NCI-H146 treated with DMSO at 0.1 percent for 48 hours (cell line): ENCODE results near the gene ZNF367.

ENCODE experiments used
- DNase-seq: peaks from one replicate; lab custom pipeline; 2025; ENCODE audit not compliant: unreplicated experiment; lab: John Stamatoyannopoulos, UW

ZNF367 gene

DNA sequence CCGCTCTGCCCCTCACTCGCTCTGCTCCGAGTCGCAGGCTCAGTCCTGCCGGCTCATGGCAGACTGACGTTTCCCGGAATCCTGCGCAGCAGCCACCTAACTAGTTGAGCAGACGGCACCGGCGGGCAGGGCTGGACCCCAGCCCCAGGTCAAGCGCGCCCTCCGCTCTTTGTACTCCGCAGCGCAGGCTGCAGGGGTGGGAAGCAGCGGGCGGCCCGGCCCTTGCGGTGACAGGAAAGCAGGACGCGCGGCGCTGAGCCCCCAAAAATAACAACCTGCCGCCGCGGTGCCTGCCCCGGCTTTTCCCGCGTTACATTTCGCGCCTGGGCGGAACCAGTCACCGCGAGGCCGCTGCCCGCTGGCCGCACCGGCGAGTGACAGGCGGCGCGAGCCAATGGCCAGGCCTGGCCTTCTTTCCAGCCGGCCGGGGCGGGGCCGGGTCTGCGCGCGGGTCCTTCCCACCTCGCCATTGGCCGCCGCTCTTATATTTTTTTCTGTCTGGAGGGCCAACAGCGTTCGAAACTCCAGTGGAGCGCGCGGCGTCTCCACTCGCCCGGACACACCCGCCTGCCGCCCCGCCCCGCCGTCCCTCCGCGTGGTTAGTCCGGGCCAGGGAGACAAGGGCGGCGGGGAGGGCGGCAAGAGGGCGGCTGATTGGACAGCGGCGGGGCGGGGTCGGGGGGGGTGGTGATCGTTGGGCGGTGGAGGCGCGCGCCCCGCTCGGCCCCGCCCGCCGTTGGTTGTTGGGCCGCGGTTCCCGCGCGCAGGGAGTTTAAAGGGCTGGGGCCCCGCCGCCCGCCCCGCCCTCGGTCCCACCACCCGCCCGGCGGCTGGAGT, at the start of gene ZNF367:
Gene ZNF367, minus strand, starts transcription at position 288 of the 837 bp plus-strand sequence. CDS start 338 bp downstream, outside the sequence.
- peak; percentile 84 for DNase-seq

DNA sequence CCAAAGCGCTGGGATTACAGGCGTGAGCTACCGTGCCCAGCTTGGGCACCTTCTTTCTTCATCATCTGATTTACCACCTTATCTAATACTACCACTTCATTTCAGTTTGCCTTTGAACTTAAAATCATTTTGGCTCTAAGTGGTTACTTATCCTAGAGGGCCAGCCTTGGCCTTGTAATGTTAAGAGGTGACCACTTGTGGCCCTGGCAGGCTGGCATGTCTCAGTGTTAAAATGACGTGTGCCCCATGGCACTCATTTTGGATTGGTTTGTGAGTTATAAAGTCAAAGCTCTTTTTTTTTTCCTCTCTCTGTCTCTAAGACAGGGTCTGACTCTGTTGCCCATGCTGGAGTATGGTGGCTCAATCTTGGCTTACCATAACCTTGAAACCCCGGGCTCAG, 49.6 kb upstream of the ZNF367 start:
- DNase-seq = no peak

DNA sequence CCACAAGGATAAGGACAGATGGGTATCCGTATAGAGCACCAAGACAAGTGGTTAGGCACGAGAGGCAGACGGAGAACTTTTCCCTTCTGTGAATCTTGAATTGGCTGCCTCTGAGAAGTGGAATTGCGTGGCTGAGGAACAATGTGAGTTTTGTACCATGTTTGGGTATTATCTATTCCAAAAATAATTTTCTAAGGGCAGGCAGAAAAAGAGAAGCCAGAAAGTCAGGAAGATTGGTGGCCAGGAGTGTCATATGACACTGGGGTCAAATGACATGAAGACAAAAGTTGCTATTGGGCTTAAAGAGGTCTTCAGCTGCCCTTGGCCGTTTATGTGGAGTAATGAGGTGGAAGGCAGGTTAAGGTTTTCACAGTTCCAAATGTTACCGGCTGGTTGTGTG, 46.3 kb upstream of the ZNF367 start:
- no peak for DNase-seq

DNA sequence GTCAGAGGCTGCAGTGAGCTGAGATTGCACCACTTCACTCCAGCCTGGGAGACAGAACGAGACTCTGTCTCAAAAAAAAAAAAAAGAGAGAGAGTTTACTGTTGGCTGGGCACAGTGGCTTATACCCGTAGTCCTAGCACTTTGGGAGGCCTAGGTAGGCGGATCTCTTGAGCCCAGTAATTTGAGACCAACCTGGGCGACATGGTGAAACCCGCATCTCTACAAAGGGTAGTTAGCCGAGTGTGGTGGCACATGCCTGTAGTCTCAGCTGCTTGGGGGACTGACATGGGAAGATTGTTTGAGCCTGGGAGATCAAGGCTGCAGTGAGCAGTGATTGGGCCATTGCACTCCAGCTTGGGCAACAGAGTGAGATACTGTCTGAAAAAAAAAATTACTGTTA, 44.4 kb upstream of the ZNF367 start:
- DNase-seq = no peak

DNA sequence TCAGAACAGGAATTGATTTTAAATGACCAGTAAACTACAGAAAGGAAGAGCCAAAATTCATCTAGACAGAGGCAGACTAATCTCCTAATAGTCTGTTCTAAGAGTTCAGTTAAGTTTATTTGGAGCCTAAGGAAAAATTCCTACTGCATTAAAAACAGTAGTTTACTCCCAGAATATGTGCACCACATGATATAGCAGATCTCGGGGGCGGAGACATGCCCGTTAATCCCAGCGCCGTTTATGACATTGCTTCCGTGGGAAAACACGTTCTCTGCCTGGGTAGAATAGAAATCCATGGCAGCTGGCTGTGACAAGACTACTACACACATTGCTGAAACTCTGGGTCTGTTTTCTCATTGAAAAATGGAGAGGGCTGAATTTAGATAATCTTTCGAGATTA, 43.2 kb upstream of the ZNF367 start:
- DNase-seq = no peak

DNA sequence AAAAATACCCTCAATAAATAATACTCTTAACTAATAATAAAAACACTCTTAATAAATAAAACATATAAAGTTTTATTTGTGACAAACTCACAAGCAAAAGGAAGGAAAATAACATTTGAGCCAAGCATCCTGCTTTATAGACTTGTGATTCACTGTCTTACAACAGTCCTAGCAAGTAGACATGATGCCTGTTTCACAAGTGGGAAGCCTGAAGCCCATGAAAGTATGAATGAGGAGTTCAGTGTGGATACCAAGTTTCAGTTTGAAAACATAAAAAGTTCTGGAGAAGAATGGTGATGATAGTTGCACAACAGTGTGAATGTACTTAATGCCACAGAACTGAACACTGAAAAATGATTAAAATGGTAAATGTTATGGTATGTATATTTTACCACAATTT, 42.7 kb upstream of the ZNF367 start:
- DNase-seq = no peak

DNA sequence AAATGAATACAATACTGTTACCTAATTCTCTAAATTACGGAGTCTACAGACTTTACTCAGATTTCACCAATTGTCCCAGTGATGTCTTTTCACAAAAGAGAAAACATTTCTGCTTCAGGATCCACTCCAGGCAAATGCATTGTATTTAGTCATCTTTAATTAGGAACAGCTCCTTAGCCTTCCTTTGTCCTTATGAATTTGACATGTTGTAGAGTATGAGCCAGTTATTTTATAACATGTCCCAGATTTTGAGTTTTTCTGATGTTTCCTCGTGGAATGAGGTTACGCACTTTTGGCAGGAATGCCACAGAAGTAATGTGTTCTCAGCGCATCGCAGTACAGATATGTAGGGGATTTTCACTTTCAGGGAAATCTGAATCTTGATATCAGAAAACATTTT, 42.3 kb upstream of the ZNF367 start:
- DNase-seq = no peak

DNA sequence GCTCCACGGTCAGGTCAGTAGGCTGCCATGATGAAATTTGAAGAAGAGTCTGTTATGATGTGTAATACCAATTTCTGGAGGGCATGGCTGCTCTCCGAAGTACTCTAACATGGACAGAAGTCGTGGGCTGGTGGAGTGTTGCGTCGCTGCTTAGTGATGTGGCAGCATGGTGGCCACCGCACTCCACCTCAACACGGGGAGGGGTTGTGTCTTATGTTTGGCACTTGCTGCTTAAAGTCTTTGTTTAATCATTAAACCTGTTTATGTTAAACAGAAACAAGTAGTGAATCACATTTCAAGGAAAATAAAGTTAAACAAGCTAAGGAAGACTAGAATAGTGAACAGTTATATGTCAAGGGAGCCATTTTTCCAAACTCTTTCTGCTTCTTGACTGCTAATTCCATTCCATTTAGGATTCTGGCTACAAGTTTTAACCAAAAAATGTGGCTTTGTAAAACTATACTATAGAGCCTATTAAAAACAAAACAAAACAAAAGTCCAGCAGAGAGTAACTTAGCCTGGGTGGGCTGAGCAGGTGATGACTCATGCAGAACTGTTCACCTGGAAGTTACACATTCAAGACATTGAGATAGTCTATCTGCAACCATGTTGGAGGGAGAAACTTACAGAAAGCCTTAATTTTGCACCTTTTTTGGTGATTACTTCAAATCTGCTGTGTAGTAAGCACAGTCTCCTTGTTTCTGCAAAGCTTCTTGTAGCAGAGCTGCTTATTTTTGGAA, 41.3 kb upstream of the ZNF367 start:
- DNase-seq = no peak

DNA sequence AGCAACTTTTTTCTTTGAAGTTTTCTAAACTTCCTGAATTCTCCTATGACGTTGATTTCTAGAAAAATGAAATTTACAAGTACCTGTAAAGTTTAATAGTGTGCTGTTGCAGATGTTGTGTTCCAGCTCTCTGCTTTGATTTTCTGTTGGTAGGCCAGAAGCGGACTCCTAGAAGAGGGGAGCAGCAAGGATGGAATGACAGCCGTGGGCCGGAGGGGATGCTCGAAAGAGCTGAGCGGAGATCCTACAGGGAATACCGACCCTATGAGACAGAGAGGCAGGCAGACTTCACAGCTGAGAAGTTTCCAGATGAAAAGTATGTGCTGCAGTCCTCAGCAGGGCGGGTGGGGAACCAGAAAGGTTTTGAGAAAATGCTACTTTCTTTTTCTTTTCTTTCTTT, 40.1 kb upstream of the ZNF367 start:
- no peak for DNase-seq

DNA sequence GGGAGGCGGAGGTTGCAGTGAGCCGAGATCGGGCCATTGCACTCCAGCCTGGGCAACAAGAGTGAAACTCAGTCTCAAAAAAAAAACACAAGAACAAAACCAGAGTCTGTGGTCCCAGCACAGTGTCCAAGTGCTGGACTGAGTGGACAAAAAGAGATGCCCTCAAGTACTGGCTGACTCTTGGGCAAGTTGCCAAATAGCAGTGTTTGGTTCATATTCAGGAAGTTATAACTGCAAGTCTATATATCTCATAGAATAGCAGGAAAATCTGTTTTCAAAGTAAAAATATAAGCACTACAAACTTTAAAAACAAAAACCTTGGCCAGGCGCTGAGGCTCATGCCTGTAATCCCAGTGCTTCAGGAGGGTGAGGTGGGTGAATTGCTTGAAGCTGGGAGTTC, 39.1 kb upstream of the ZNF367 start:
- DNase-seq = no peak

DNA sequence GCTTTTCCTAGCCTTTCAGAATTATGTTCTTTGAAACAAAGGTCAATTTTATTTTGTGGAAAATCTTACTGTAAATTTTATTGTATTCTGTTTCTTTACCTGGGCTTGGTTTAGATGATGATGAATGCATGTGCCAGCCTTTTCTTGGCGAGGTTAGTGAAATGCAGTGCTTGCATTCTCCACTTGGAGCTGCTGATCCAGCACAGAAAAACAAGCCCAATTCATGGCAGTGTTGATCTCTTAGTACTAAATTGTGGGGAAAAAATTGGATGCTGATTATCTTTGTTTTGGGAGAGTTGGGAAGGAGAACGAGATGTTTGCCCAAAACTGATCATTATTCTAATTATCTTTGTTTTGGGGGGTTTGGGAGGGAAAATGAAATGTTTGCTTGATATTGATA, 35.5 kb upstream of the ZNF367 start:
- DNase-seq = no peak

DNA sequence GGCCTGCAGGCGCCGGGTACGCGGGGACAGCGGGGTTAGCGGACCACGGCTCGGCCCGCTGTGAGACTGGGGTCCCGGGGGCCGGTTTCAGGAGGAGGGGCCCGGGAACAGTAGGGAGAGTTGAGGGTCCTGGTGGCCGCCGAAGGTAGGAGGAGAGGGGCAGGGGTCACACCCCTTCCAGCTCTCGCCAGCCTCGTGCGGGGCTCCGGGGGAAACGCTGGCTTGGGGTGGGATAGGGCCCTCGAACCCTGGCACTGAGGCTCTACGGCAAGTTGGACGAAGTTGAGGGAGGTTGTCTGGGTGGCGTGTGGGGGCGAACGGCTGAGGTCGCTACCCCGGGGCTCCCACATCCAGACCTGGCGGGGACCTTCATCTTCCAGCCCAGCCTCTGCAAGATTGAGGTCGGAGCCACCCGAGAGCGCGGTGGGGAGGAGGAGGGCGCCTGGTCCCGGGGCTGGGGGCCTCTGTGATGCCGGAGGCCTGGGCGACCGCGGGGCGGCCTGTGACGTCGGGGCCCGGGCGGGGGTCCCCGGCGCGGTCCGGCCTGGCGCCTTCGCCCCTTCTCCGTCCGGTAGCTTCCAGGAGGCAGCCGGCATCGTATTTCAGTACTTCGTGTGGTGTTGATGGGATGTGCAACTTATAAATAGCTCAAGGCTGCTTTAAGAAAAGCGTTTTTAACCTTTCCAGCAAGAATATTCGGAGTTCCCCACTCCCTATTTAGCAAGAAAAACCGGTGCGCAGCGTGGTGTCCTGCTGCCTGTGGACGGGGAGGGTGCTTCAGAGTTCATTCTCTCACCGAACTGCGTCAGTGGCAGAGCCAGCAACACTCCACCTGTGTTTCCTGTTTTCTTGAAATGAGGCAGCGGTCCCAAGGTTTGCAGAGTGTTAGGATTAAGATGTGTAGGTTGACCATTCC, 32.7 kb upstream of the ZNF367 start:
- peak; percentile 38 for DNase-seq

DNA sequence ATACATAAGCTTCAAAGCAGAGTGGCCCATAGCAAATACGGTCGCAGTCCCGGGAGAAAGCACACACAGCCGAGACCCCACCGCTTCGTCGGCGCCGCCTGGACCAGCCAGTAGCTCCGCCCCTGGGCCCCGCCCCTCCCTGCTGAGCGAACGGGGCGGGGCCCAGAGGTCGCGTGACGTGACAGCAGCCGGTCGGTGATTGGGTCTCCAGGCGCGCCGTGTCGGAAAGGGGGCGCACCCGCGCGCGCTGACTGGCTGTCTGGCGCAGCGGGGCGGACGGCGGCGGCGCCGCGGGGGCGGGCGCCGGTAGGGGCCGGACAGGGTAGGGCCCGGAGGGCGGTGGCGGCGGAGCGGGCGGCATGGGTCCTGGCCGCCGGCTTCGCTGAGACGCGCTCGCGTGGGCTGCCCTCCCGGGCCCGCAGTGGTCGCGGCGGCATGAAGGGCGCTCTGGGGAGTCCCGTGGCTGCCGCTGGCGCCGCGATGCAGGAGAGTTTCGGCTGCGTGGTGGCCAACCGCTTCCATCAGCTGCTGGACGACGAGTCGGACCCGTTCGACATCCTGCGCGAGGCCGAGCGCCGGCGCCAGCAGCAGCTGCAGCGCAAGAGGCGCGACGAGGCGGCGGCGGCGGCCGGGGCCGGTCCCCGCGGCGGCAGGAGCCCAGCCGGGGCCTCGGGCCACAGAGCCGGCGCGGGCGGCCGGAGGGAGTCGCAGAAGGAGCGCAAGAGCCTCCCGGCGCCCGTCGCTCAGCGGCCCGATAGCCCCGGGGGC, 31.9 kb upstream of the ZNF367 start, which contains the start of gene HABP4:
Gene HABP4, plus strand, starts transcription at position 325 of the 768 bp plus-strand sequence. Its CDS starts 111 bp downstream, at position 436.
- DNase-seq = peak; percentile 62

DNA sequence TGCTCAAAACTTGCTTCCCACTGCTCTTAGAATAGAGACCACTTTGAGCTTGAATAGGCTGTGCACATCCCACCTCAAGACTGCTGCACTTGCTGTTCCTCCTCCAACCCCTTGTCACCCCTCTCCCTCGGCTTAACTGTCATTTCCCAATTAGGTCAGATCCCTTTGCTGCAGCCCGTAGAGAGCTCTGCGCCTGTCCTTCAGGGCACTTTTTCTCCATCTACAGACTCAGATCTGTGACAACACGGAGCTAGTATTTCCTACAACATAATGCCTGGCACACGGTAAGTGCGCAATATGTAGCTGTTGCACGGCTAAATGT, 31.3 kb upstream of the ZNF367 start:
- no peak for DNase-seq

DNA sequence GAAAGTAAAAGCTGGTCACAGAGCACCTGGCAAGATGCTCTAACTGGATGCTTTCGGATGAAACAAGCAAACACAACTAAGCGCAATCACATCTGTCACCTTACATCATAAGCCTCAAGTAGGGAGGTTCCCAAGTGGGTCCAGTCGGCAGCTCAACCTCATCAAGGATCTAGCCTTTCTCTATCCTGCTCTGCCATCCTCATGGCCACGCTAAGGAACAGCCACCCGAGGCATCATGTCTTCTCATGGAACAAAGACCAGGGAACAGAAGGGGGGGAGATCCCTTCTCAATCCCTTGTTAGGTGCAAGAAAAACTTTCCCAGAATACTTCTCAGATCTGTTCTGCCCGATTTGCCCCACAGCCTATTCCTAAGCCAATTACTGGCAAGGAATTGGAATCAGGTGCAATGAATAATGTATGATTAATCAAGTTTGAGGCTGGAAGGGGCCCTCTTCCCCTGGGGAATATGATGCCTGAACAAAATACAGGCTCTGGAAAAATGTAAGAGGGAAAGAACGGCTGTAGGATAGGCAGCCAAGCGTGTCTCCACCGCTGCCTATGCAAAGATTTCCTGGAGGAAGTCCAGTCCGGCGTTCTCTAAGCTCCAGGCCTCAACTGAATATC, 30.5 kb upstream of the ZNF367 start:
- DNase-seq = no peak

DNA sequence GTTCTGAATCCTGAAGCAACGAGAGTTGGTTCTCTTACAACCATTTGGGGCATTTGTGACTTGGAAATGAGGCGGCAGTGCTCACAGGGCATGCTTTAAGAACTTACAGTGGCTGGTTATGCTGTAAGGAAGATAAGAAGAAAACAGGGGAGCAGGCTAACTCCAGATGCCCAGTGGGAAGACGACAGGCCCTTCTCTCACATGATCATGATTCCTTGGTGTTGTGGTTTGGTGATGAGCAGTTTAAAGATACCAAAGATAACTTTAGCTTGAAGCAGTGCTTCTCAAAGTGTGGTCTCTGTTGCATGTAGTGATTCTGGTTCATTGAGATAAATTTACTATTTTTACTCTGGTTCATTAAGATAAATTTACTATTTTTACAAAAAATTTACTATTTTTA, 29.2 kb upstream of the ZNF367 start:
- DNase-seq = no peak

DNA sequence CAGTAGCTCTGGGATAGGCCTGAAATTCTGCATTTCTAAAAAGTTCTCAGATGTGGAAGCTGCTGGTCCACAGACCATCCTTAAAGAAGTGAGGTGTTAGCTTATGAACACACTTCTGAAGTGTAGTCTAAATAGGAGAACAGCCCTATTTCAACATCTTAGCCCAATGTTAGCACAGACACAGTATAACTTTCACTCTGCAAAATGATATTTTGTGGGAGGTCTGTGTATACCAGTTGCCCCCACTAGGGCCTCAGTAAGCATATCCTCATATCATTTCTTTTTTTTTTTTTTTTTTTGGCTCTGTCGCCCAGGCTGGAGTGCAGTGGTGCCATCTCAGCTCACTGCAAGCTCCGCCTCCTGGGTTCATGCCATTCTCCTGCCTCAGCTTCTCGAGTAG, 24.3 kb upstream of the ZNF367 start:
- no peak for DNase-seq

DNA sequence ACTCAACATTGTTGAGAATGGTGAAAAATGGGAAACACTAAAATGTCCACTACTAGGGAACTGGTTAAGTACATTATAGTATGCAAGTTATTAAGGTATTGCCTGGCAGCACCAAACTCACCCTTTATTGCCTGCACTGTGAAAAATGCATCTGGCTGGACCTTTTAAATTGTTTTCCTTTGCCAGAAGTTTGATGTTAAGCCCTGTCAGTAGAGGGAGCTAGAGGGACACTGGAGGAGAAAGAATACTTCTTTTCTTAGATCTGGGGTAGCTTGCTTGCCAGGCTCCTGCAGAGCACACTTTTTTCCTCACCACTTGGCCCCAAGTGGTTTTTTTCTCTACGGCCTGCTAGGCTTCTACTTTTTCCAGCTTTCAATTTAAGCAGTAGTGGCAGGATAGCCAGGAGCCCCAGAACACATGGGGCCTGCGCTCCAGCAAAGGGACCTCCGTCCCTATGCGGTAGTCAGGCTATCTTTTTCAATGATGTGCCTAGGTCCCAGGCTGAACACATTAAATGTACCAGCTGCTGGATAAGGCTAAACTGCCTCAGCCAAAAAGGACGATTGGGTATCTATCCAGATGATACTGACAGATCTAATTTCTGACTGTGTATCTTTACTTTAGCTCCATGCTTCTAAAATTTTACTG, 23.8 kb upstream of the ZNF367 start:
- DNase-seq = peak; percentile 8

DNA sequence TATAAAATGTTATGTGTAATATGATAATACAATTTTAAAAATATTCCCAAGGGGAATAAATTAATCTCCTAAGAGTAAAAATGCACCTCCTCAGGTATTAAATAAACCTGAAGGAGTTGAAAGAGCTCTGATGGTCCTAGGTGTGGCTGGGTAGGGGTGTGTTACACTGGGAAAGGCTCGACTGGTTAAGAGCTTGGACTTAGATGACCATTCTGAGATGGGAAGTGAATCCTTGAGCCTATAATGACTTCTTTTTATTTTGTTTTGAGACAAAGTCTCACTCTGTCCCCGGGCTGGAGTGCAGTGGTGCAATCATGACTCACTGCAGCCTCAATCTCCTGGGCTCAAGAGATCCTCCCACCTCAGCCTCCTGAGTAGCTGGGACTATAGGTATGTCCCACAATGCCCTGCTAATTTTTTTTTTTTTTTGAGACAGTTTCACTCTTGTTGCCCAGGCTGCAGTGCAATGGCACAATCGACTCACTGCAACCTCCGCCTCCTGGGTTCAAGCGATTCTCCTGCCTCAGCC, 22.6 kb upstream of the ZNF367 start:
- no peak for DNase-seq
